Mesendoderm (in vitro differentiated cells): ENCODE data around the gene RAB20.

Source experiments
- DNase-seq: peaks from one replicate; pipeline ENCODE4 v3.0.0; 2013
- H2AK5ac ChIP-seq: 2 replicates; pipeline ENCODE4 v1.6.1; 2013; ENCODE audit warnings: low read length, inconsistent platforms
- H2BK120ac ChIP-seq: 2 replicates; pipeline ENCODE4 v1.6.1; 2013; ENCODE audit warnings: low read depth, mild to moderate bottlenecking, low read length, moderate library complexity, mixed read lengths
- H2BK15ac ChIP-seq: replicated peaks from 2 replicates; pipeline ENCODE4 v1.6.1; 2013; ENCODE audit warnings: low read depth, mild to moderate bottlenecking, moderate library complexity
- H2BK5ac ChIP-seq: 2 replicates; pipeline ENCODE4 v1.6.1; 2013; ENCODE audit warnings: low read length, inconsistent platforms
- H3K18ac ChIP-seq: 2 replicates; pipeline ENCODE4 v1.6.1; 2013; ENCODE audit warnings: mild to moderate bottlenecking, low read length, mixed read lengths
- H3K23ac ChIP-seq: one replicate; pipeline ENCODE4 v1.6.1; 2013; ENCODE audit warnings: low read length
- H3K27ac ChIP-seq: 2 replicates; pipeline ENCODE4 v1.5.1; 2013; ENCODE audit warnings: low read depth, mild to moderate bottlenecking, inconsistent platforms, low read length, moderate library complexity
- H3K27me3 ChIP-seq: 2 replicates; pipeline ENCODE4 v1.6.1; 2013; ENCODE audit warnings: low read length, control low read depth, mild to moderate bottlenecking, inconsistent platforms; ENCODE audit not compliant: insufficient read depth, poor library complexity
- H3K36me3 ChIP-seq: 2 replicates; pipeline ENCODE4 v1.6.1; 2013; ENCODE audit warnings: low read length, inconsistent platforms; ENCODE audit not compliant: control insufficient read depth, insufficient read depth
- H3K4ac ChIP-seq: one replicate; pipeline ENCODE4 v1.6.1; 2013; ENCODE audit warnings: low read depth, mild to moderate bottlenecking, low read length, moderate library complexity
- H3K4me1 ChIP-seq: 2 replicates; pipeline ENCODE4 v1.6.1; 2013; ENCODE audit warnings: low read depth, low read length, inconsistent platforms; ENCODE audit not compliant: control insufficient read depth
- H3K4me2 ChIP-seq: 2 replicates; pipeline ENCODE4 v1.6.1; 2013; ENCODE audit warnings: low read length
- H3K4me3 ChIP-seq: 2 replicates; pipeline ENCODE4 v1.5.1; 2013; ENCODE audit warnings: mild to moderate bottlenecking, low read length
- H3K56ac ChIP-seq: one replicate; pipeline ENCODE4 v1.6.1; 2013; ENCODE audit warnings: low read length
- H3K79me1 ChIP-seq: 2 replicates; pipeline ENCODE4 v1.6.1; 2013; ENCODE audit warnings: low read length, inconsistent platforms
- H3K79me2 ChIP-seq: 2 replicates; pipeline ENCODE4 v1.6.1; 2013; ENCODE audit warnings: mild to moderate bottlenecking, low read length; ENCODE audit not compliant: control insufficient read depth, insufficient read depth
- H3K9ac ChIP-seq: 2 replicates; pipeline ENCODE4 v1.6.1; 2013; ENCODE audit warnings: low read length, inconsistent platforms
- H4K5ac ChIP-seq: one replicate; pipeline ENCODE4 v1.6.1; 2013; ENCODE audit warnings: low read length
- H4K8ac ChIP-seq: one replicate; pipeline ENCODE4 v1.6.1; 2013; ENCODE audit warnings: low read depth, mild to moderate bottlenecking, control low read depth, low read length, moderate library complexity
- WGBS: extraction: QIAGEN DNeasy Blood & Tissue Kit; methylation state at CpG from one replicate; pipeline ENCODE4 v1.1.7; 2013; ENCODE audit warnings: low lambda C conversion rate, missing lambda C conversion rate; ENCODE audit not compliant: insufficient coverage; ENCODE audit errors: extremely low coverage; 5-methylcytosine and 5-hydroxymethylcytosine counted together

Gene RAB20

GRCh38 chr13:110521946-110522345 lies 39.6 kb downstream of the RAB20 start:
- no peak for DNase-seq
- no peak overlapping the region for H4K8ac ChIP-seq
- H3K9ac ChIP-seq: no peak overlapping the region
- H3K4ac ChIP-seq: no peak overlapping the region
- no peaks in the 10 kb centered on the region for H3K27me3 ChIP-seq
- H3K27ac ChIP-seq: no peak overlapping the region
- no peak overlapping the region for H3K23ac ChIP-seq
- no peak overlapping the region for H3K18ac ChIP-seq
- H2BK5ac ChIP-seq: no peak overlapping the region
- H3K36me3 ChIP-seq: no peaks in the 10 kb centered on the region
- H3K4me3 ChIP-seq: no peak overlapping the region
- no CpG with 5 or more reads among the region's 7 CpGs for WGBS
- H2BK120ac ChIP-seq: no peak overlapping the region
- peaks cover 10% of the 10 kb centered on the region for H3K79me2 ChIP-seq
- H3K4me1 ChIP-seq: no peaks in the 10 kb centered on the region
- H3K79me1 ChIP-seq: peaks cover 8% of the 10 kb centered on the region
- H2AK5ac ChIP-seq: no peak overlapping the region
- H3K4me2 ChIP-seq: no peak overlapping the region
- H3K56ac ChIP-seq: no peak overlapping the region
- H4K5ac ChIP-seq: no peak overlapping the region
- H2BK15ac ChIP-seq: no peak overlapping the region

DNA sequence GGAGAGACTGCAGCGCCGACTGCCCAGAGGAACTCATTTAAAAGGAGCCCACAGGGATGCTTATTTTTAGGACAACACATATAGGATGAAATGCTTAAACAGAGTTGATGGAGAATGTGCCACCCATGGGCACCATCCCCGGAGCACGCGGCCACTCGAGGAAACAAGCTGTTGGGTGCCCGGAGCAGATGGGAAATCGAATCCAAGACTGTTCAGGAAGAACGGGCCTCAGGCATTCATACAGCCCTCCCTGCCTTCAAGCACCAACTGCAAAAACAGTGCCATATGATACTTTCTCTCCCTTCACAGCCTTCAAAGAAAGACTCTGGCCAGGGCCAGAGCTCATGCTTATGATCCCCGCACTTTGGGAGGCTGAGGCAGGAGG lies 40.2 kb downstream of the RAB20 start:
- Histone ChIP-seq H3K79me1 (peaks cover 6% of the 10 kb centered on the region), H3K9ac (no peak overlapping the region), H3K27ac (no peak overlapping the region), H3K4me3 (no peak overlapping the region), H3K79me2 (peaks cover 4% of the 10 kb centered on the region), H3K4me1 (no peaks in the 10 kb centered on the region), H3K18ac (no peak overlapping the region), H4K8ac (no peak overlapping the region), H2BK15ac (no peak overlapping the region), H2BK5ac (no peak overlapping the region), H2AK5ac (no peak overlapping the region), H3K56ac (no peak overlapping the region), H3K23ac (no peak overlapping the region), H3K4ac (no peak overlapping the region), H3K4me2 (no peak overlapping the region), H2BK120ac (no peak overlapping the region), H3K27me3 (no peaks in the 10 kb centered on the region), H3K36me3 (no peaks in the 10 kb centered on the region), H4K5ac (no peak overlapping the region)
- WGBS: no CpG with 5 or more reads among the region's 10 CpGs
- DNase-seq: no peak

GRCh38 chr13:110520431-110521295 lies 40.9 kb downstream of the RAB20 start:
- Histone ChIP-seq H2BK15ac (no peak overlapping the region), H3K79me2 (peaks cover 2% of the 10 kb centered on the region), H3K27ac (no peak overlapping the region), H3K36me3 (no peaks in the 10 kb centered on the region), H3K4me1 (no peaks in the 10 kb centered on the region), H3K4me2 (no peak overlapping the region), H3K4ac (no peak overlapping the region), H3K27me3 (no peaks in the 10 kb centered on the region), H3K4me3 (no peak overlapping the region), H4K5ac (no peak overlapping the region), H2AK5ac (no peak overlapping the region), H3K79me1 (peaks cover 2% of the 10 kb centered on the region), H2BK5ac (no peak overlapping the region), H4K8ac (no peak overlapping the region), H2BK120ac (no peak overlapping the region), H3K56ac (no peak overlapping the region), H3K23ac (no peak overlapping the region), H3K18ac (no peak overlapping the region), H3K9ac (no peak overlapping the region)
- no peak for DNase-seq
- no CpG with 5 or more reads among the region's 16 CpGs for WGBS

- no peak overlapping the region for H3K4me3 ChIP-seq
- no peak overlapping the region for H3K18ac ChIP-seq
- H3K79me1 ChIP-seq: no peaks in the 10 kb centered on the region
- no peak overlapping the region for H3K23ac ChIP-seq
- DNase-seq: no peak
- no peaks in the 10 kb centered on the region for H3K79me2 ChIP-seq
- H4K5ac ChIP-seq: no peak overlapping the region
- no peak overlapping the region for H2BK5ac ChIP-seq
- H2BK120ac ChIP-seq: no peak overlapping the region
- H3K27me3 ChIP-seq: no peaks in the 10 kb centered on the region
- no peak overlapping the region for H3K9ac ChIP-seq
- H3K36me3 ChIP-seq: no peaks in the 10 kb centered on the region
- H3K27ac ChIP-seq: no peak overlapping the region
- no peak overlapping the region for H2AK5ac ChIP-seq
- no peak overlapping the region for H3K4me2 ChIP-seq
- H3K4me1 ChIP-seq: no peaks in the 10 kb centered on the region
- H3K4ac ChIP-seq: no peak overlapping the region
- no CpG with 5 or more reads among the region's 7 CpGs for WGBS
- H4K8ac ChIP-seq: no peak overlapping the region
- no peak overlapping the region for H2BK15ac ChIP-seq
- no peak overlapping the region for H3K56ac ChIP-seq
Observed at GRCh38 chr13:110519506-110519905, 42.0 kb downstream of the RAB20 start.

DNA sequence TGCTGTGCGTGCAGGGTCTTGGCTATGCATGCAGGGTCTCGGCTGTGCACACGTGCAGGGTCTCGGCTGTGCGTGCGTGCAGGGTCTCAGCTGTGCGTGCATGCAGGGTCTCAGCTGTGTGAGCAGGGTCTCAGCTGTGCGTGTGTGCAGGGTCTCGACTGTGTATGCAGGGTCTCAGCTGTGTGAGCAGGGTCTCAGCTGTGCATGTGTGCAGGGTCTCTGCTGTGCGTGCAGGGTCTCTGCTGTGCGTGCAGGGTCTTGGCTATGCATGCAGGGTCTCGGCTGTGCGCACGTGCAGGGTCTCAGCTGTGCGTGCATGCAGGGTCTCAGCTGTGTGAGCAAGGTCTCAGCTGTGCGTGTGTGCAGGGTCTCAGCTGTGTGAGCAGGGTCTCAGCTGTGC lies 42.5 kb downstream of the RAB20 start:
- H4K8ac ChIP-seq: no peak overlapping the region
- H3K4me3 ChIP-seq: no peak overlapping the region
- no peak overlapping the region for H3K4ac ChIP-seq
- H3K9ac ChIP-seq: no peak overlapping the region
- no peak overlapping the region for H2BK5ac ChIP-seq
- no peak overlapping the region for H2BK120ac ChIP-seq
- no peaks in the 10 kb centered on the region for H3K4me1 ChIP-seq
- H3K36me3 ChIP-seq: no peaks in the 10 kb centered on the region
- no peak overlapping the region for H2AK5ac ChIP-seq
- H3K27me3 ChIP-seq: no peaks in the 10 kb centered on the region
- H3K27ac ChIP-seq: no peak overlapping the region
- no peaks in the 10 kb centered on the region for H3K79me2 ChIP-seq
- no peak overlapping the region for H3K18ac ChIP-seq
- no peaks in the 10 kb centered on the region for H3K79me1 ChIP-seq
- no peak for DNase-seq
- no peak overlapping the region for H4K5ac ChIP-seq
- H3K56ac ChIP-seq: no peak overlapping the region
- H2BK15ac ChIP-seq: no peak overlapping the region
- H3K23ac ChIP-seq: no peak overlapping the region
- H3K4me2 ChIP-seq: no peak overlapping the region
- WGBS: no CpG with 5 or more reads among the region's 16 CpGs

DNA sequence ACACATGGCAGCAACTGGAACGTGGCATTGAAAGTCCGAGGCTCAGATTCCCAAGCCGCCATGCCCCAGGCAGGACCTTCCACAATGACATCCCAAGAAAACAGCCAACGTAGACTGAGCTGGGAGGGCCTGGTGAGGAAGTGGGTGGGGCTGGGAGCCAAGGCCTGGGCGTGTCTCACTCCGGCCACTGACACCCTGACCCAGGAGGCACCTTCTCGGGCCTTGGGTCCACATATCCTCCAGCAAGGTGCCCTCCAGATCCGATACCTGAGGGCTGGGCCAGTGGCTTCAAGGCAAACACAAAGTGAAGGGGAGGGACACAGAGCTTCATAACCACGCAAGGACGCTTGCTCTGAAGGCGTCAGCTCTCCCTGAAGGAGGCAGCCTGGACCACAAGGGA lies 43.0 kb downstream of the RAB20 start:
- Histone ChIP-seq H3K9ac (no peak overlapping the region), H3K36me3 (no peaks in the 10 kb centered on the region), H3K27me3 (no peaks in the 10 kb centered on the region), H3K4me2 (no peak overlapping the region), H4K5ac (no peak overlapping the region), H3K23ac (no peak overlapping the region), H3K79me1 (no peaks in the 10 kb centered on the region), H3K56ac (no peak overlapping the region), H3K27ac (no peak overlapping the region), H3K79me2 (no peaks in the 10 kb centered on the region), H3K4me3 (no peak overlapping the region), H2BK15ac (no peak overlapping the region), H2BK5ac (no peak overlapping the region), H3K4ac (no peak overlapping the region), H4K8ac (no peak overlapping the region), H2AK5ac (no peak overlapping the region), H3K4me1 (no peaks in the 10 kb centered on the region), H3K18ac (no peak overlapping the region), H2BK120ac (no peak overlapping the region)
- DNase-seq: no peak
- WGBS: no CpG with 5 or more reads among the region's 11 CpGs
